ENCODE results near the gene ACVR1.

Gene ACVR1

DNA sequence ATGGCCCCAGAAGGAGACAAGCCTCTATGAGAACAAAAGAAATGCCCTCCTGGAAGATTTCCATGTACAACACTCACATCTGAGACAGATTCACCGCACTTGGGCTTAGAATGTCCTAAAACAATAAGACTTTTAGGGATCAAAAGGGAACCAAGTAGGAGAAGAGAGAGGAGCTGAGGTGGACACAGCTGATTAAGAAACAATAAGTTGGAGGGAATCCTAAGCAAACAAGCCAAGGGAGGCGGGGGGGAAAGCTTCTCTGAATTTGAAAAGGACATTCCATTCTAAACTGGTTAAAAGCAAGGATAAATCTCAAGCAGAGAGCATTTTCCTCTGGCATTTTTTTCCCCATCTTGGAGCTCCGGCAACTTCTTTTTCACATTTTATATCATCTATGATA, 9.9 kb downstream of the ACVR1 start:
- peak; percentile 38 for DNase-seq
- Histone ChIP-seq H3K4me3 (ENCODE audit: low read depth, low read length) (no peak overlapping the region), H3K36me3 (replicated peaks) (no peaks in the 10 kb centered on the region), H3K27me3 (replicated peaks) (no peaks in the 10 kb centered on the region), H3K27ac (no peak overlapping the region)
- in situ Hi-C loops (cut with HindIII; ENCODE audit: low pct_ligation_motif_present, low sequenced_read_pairs) = no loop called here
- TF ChIP-seq, protein P1, sequence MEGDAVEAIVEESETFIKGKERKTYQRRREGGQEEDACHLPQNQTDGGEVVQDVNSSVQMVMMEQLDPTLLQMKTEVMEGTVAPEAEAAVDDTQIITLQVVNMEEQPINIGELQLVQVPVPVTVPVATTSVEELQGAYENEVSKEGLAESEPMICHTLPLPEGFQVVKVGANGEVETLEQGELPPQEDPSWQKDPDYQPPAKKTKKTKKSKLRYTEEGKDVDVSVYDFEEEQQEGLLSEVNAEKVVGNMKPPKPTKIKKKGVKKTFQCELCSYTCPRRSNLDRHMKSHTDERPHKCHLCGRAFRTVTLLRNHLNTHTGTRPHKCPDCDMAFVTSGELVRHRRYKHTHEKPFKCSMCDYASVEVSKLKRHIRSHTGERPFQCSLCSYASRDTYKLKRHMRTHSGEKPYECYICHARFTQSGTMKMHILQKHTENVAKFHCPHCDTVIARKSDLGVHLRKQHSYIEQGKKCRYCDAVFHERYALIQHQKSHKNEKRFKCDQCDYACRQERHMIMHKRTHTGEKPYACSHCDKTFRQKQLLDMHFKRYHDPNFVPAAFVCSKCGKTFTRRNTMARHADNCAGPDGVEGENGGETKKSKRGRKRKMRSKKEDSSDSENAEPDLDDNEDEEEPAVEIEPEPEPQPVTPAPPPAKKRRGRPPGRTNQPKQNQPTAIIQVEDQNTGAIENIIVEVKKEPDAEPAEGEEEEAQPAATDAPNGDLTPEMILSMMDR (IDR thresholded peaks at IDR 0.05; ENCODE audit: low read depth, low read length, missing control alignments) = no peak

- no peak overlapping the region for H3K27ac ChIP-seq
- no peaks in the 10 kb centered on the region for H3K27me3 ChIP-seq (replicated peaks)
- DNase-seq = no peak
- in situ Hi-C loops (cut with HindIII; ENCODE audit: low pct_ligation_motif_present, low sequenced_read_pairs) = no loop called here
- TF ChIP-seq, protein P1 (IDR thresholded peaks at IDR 0.05; ENCODE audit: low read depth, low read length, missing control alignments) = no peak
- no peak overlapping the region for H3K4me3 ChIP-seq (ENCODE audit: low read depth, low read length)
- H3K36me3 ChIP-seq (replicated peaks) = no peaks in the 10 kb centered on the region
Observed at GRCh38 chr2:157864857-157865430, 11.2 kb downstream of the ACVR1 start.

DNA sequence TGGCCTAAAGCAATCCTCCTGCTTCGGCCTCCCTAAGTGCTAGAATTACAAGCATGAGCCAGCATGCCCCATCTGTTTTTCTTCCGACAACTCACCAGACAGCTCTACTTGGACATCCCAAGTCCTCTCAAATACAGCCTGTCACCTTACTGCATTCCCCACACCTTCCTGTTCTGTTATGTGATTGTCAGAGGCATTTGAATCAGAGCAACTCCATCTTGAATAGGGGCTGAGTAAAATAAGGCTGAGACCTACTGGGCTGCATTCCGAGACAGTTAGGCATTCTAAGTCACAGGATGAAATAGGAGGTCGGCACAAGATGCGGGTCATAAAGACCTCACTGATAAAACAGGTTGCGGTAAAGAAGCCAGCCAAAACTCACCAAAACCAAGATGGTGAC, 17.3 kb downstream of the ACVR1 start:
- TF ChIP-seq, protein P1 (IDR thresholded peaks at IDR 0.05; ENCODE audit: low read depth, low read length, missing control alignments) = no peak
- in situ Hi-C loops (cut with HindIII; ENCODE audit: low pct_ligation_motif_present, low sequenced_read_pairs) = no loop called here
- no peak for DNase-seq
- no peak overlapping the region for H3K4me3 ChIP-seq (ENCODE audit: low read depth, low read length)
- no peaks in the 10 kb centered on the region for H3K36me3 ChIP-seq (replicated peaks)
- no peak overlapping the region for H3K27ac ChIP-seq
- no peaks in the 10 kb centered on the region for H3K27me3 ChIP-seq (replicated peaks)

DNA sequence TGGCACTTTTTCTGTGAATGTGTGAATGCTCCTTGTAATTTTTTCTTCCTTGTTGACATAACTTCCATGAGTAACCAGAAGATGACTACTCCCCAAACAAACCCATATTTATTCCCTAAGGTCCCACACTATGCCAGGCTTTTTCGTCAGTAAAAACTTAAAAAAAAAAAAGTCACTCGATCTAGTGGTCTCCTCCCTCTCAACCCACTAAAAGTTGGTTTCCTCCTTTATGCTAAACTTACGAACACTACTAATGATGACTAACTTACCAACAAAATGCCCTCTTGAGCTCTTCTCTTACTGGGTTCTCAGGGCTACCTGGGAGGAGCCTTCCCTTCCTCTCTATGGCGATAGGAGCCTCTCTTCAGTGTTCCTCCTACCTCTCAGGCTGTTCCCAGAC, 18.2 kb downstream of the ACVR1 start:
- in situ Hi-C loops (cut with HindIII; ENCODE audit: low pct_ligation_motif_present, low sequenced_read_pairs) = no loop called here
- TF ChIP-seq, protein P1 (IDR thresholded peaks at IDR 0.05; ENCODE audit: low read depth, low read length, missing control alignments) = no peak
- H3K36me3 ChIP-seq (replicated peaks) = no peaks in the 10 kb centered on the region
- no peak for DNase-seq
- H3K4me3 ChIP-seq (ENCODE audit: low read depth, low read length) = no peak overlapping the region
- H3K27me3 ChIP-seq (replicated peaks) = no peaks in the 10 kb centered on the region
- H3K27ac ChIP-seq = peak overlapping the region; percentile 56

- no peak for DNase-seq
- TF ChIP-seq, protein P1 (IDR thresholded peaks at IDR 0.05; ENCODE audit: low read depth, low read length, missing control alignments) = no peak
- H3K36me3 ChIP-seq (replicated peaks) = no peaks in the 10 kb centered on the region
- peak overlapping the region; percentile 74 for H3K27ac ChIP-seq
- in situ Hi-C loops (cut with HindIII; ENCODE audit: low pct_ligation_motif_present, low sequenced_read_pairs) = no loop called here
- no peaks in the 10 kb centered on the region for H3K27me3 ChIP-seq (replicated peaks)
- H3K4me3 ChIP-seq (ENCODE audit: low read depth, low read length) = no peak overlapping the region
Observed at GRCh38 chr2:157856187-157856515, 20.0 kb downstream of the ACVR1 start.

GRCh38 chr2:157853820-157854219, 22.3 kb downstream of the ACVR1 start:
- Histone ChIP-seq H3K4me3 (ENCODE audit: low read depth, low read length) (no peak overlapping the region), H3K27me3 (replicated peaks) (no peaks in the 10 kb centered on the region), H3K27ac (no peak overlapping the region), H3K36me3 (replicated peaks) (no peaks in the 10 kb centered on the region)
- TF ChIP-seq, protein P1 (IDR thresholded peaks at IDR 0.05; ENCODE audit: low read depth, low read length, missing control alignments) = no peak
- DNase-seq = no peak
- in situ Hi-C loops (cut with HindIII; ENCODE audit: low pct_ligation_motif_present, low sequenced_read_pairs) = no loop called here
